OCI-LY3 (cell line): ENCODE results near the gene FTO.

Experiments
- H2AFZ ChIP-seq: fragments of 200-600, 300-600 bp; shearing (Covaris generic); 2 replicates; pipeline ENCODE4 v1.6.0; 2014; ENCODE audit warnings: antibody characterized with exemption, low read depth, low read length
- H3K27ac ChIP-seq: fragments of 200-600, 300-600 bp; sonication (generic); 2 replicates; pipeline ENCODE4 v1.5.1; 2014; ENCODE audit warnings: mild to moderate bottlenecking, low read length, moderate library complexity, mixed read lengths
- H3K27me3 ChIP-seq: fragments of 200-600, 300-600 bp; sonication (generic); 2 replicates; pipeline ENCODE4 v1.6.1; 2014; ENCODE audit warnings: low read depth, low read length, mixed read lengths
- H3K36me3 ChIP-seq: fragments of 200-600, 300-600 bp; sonication (generic); replicated peaks from 2 replicates; pipeline ENCODE3; 2014; ENCODE audit warnings: low read depth, low read length, mixed read lengths
- H3K4me1 ChIP-seq: fragments of 300-600, 200-600 bp; sonication (generic); 2 replicates; pipeline ENCODE4 v1.6.1; 2014; ENCODE audit warnings: low read length, mixed read lengths
- H3K4me2 ChIP-seq: fragments of 200-600, 300-600 bp; sonication (generic); 2 replicates; pipeline ENCODE4 v1.6.1; 2014; ENCODE audit warnings: low read length, mixed read lengths
- H3K4me3 ChIP-seq: fragments of 300-600, 200-600 bp; sonication (generic); 2 replicates; pipeline ENCODE4 v1.5.1; 2014; ENCODE audit warnings: antibody characterized with exemption, mild to moderate bottlenecking, low read length, moderate library complexity
- H3K79me2 ChIP-seq: fragments of 300-600, 200-600 bp; shearing (Covaris generic); 2 replicates; pipeline ENCODE4 v1.6.1; 2014; ENCODE audit warnings: mild to moderate bottlenecking, low read length, mixed read lengths
- H3K9ac ChIP-seq: fragments of 300-600, 200-600 bp; shearing (Covaris generic); 2 replicates; pipeline ENCODE4 v1.6.0; 2014; ENCODE audit warnings: mild to moderate bottlenecking, low read length, moderate library complexity
- H3K9me3 ChIP-seq: fragments of 200-600, 300-600 bp; shearing (Covaris generic); 2 replicates; pipeline ENCODE4 v1.6.1; 2014; ENCODE audit warnings: low read length, mixed read lengths; ENCODE audit not compliant: insufficient read depth
- H4K20me1 ChIP-seq: fragments of 200-600, 300-600 bp; sonication (generic); 2 replicates; pipeline ENCODE4 v1.6.1; 2016; ENCODE audit warnings: low read length, mixed read lengths; ENCODE audit not compliant: insufficient read depth
- CTCF ChIP-seq: fragments of 200-600, 300-600 bp; sonication (generic); IDR thresholded peaks from 2 replicates; pipeline ENCODE4 v1.5.1; 2014; ENCODE audit warnings: antibody characterized with exemption, low read length, low read depth
- EZH2phosphoT487 ChIP-seq: fragments of 200-600 bp; shearing (Covaris generic); IDR thresholded peaks from 2 replicates; pipeline ENCODE4 v1.6.1; 2018; ENCODE audit warnings: antibody characterized with exemption, mixed run types, low read depth

The FTO gene

DNA sequence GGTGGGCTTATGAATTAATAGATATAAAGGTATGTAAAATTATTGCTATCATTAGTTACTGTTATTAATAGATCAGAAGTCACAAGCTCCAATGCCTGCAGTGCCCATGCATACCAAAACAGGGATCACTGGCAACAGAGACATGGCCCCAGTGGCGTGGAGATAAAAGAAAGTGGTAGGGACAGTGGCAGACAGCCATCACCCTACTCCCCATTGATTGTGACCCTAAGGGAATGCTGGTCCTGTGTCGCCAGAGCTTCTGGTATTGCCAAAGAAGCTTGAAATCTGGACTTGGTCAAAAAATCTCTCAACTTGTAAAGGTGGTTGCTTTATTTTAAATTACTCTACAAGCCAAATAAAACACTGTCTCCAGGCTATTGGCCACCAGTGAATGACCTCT, 303.5 kb downstream of the FTO start:
- Histone ChIP-seq H3K36me3 (no peaks in the 10 kb centered on the region), H3K4me1 (no peaks in the 10 kb centered on the region), H3K4me3 (no peak overlapping the region), H3K27me3 (no peaks in the 10 kb centered on the region), H3K9me3 (no peaks in the 10 kb centered on the region), H4K20me1 (no peaks in the 10 kb centered on the region), H2AFZ (no peak overlapping the region), H3K4me2 (no peak overlapping the region), H3K79me2 (no peaks in the 10 kb centered on the region), H3K27ac (no peak overlapping the region), H3K9ac (no peak overlapping the region)
- TF ChIP-seq EZH2phosphoT487 (no peak), CTCF (no peak)

DNA sequence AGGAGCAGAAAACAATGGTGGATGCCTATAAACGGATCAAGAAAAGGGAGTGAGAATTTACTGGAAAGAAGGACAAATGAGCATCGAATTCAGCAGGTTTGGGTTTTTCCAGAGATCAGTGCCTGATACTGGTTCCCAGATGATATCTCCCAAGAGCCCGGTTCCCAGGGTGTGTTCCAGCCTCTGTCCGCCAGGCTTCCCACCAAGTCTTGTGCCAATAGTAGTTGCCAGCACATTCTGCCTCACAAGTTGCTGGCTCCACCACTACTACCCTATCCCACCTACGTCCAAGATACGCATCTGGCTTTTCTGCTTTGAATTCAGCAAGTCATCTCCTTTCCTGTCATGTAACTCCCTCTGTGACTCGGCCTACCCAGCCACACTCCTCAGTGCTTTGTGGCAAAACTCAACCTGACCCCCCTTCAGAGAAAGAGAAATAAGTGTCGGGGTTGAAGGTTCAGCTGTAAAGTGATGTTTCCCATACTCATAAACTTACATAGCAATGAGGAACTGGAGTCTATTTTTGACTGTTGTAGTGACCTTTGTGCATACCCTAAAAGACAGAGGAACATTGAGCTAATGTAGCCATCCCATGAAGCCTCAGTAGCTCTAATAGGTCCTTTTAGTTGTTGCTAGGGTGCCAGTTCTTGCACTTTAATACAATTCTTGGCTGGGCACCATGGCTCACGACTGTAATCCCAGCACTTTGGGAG, 305.7 kb downstream of the FTO start:
- Histone ChIP-seq H3K9me3 (no peaks in the 10 kb centered on the region), H3K9ac (no peak overlapping the region), H3K27ac (no peak overlapping the region), H3K4me2 (no peak overlapping the region), H2AFZ (no peak overlapping the region), H3K27me3 (no peaks in the 10 kb centered on the region), H3K4me3 (no peak overlapping the region), H4K20me1 (no peaks in the 10 kb centered on the region), H3K36me3 (no peaks in the 10 kb centered on the region), H3K79me2 (no peaks in the 10 kb centered on the region), H3K4me1 (no peaks in the 10 kb centered on the region)
- no peak for TF ChIP-seq EZH2phosphoT487
- TF ChIP-seq CTCF = no peak

- Histone ChIP-seq H3K27me3 (no peaks in the 10 kb centered on the region), H3K9ac (no peak overlapping the region), H3K4me3 (no peak overlapping the region), H3K4me2 (no peak overlapping the region), H3K4me1 (no peaks in the 10 kb centered on the region), H3K27ac (no peak overlapping the region), H2AFZ (no peak overlapping the region), H3K79me2 (no peaks in the 10 kb centered on the region), H3K36me3 (peaks cover 4% of the 10 kb centered on the region), H4K20me1 (no peaks in the 10 kb centered on the region), H3K9me3 (no peaks in the 10 kb centered on the region)
- TF ChIP-seq CTCF (no peak), EZH2phosphoT487 (no peak)
These were observed 311.2 kb downstream of the FTO start for GRCh38 chr16:54015147-54015546.

- H3K36me3 ChIP-seq = peaks cover 4% of the 10 kb centered on the region
- H3K9me3 ChIP-seq = no peaks in the 10 kb centered on the region
- H3K4me1 ChIP-seq = no peaks in the 10 kb centered on the region
- no peak overlapping the region for H3K4me2 ChIP-seq
- H3K27me3 ChIP-seq = no peaks in the 10 kb centered on the region
- no peak overlapping the region for H3K27ac ChIP-seq
- H2AFZ ChIP-seq = no peak overlapping the region
- H3K4me3 ChIP-seq = no peak overlapping the region
- no peak overlapping the region for H3K9ac ChIP-seq
- no peaks in the 10 kb centered on the region for H4K20me1 ChIP-seq
- TF ChIP-seq CTCF (no peak), EZH2phosphoT487 (no peak)
- no peaks in the 10 kb centered on the region for H3K79me2 ChIP-seq
These were observed 318.4 kb downstream of the FTO start for GRCh38 chr16:54022362-54022761.
